Measurements from ENCODE around the gene SNAPC1. TPM values are rescaled to one million over a fixed set of nuclear protein-coding genes. Genes with fewer than 3 reads are reported as not detected.

SNAPC1 gene
- total and polyA plus RNA-seq, 2 of the 13 experiments (the other 11 are each of a cell fraction or from before 2014, with no cell fraction given), result 2.6 to 8.5 TPM

GRCh38 chr14:61832783-61833182, 70.6 kb downstream of the SNAPC1 start:
- Histone ChIP-seq H3K4me3 (replicated peaks in 1 of 3; ENCODE audit: insufficient read depth in 1 of 3, low read depth in 2 of 3, low read length in 3 of 3) (no peak overlapping the region), H3K9me3 (ENCODE audit: low read length) (no peaks in the 10 kb centered on the region), H4K20me1 (ENCODE audit: insufficient read depth, low read length) (no peaks in the 10 kb centered on the region), H3K27me3 (ENCODE audit: control insufficient read depth in 1 of 2, insufficient read depth in 2 of 2, low read length in 2 of 2) (0 out of 5 replicates have a peak, but pooled peaks cover 0 to 3% of the 10 kb centered on the region in 2 experiments), H3K4me2 (ENCODE audit: low read depth, low read length) (no peak overlapping the region), H2AFZ (ENCODE audit: low read length) (no peak overlapping the region), H3K79me2 (ENCODE audit: insufficient read depth, low read length) (no peaks in the 10 kb centered on the region), H3K36me3 (replicated peaks in 1 of 2; ENCODE audit: control insufficient read depth in 1 of 2, insufficient read depth in 2 of 2, low read length in 2 of 2) (no peaks in the 10 kb centered on the region), H3K27ac (ENCODE audit: extremely low read length, insufficient read depth, low read length) (no peak overlapping the region), H3K9ac (ENCODE audit: insufficient read depth, low read depth, low read length) (no peak overlapping the region), H3K4me1 (ENCODE audit: insufficient read depth, low read length) (no peaks in the 10 kb centered on the region)
- 34% methylated on average over 3 of the region's 3 CpGs for WGBS (ENCODE audit: low lambda C conversion rate)
- POLR2A ChIA-PET, result no interaction called here
- CTCF ChIA-PET (ENCODE audit: low intra/inter-chr PET ratio, low total read pairs), result no interaction called here
- no TSS peak for BruUV-seq (replicated peaks)
- FAIRE-seq, result no peak
- no peak for ATAC-seq
- no peak for DNase-seq (ENCODE audit: low spot score)
- in situ Hi-C loops (cut with HindIII; ENCODE audit: extremely low pct_ligation_motif_present, low pct_unique_long_range_greater_than_20kb) (loop anchor here (25.0 kb wide), 1 partner anchor 545 kb away; the partner anchor contains the start of gene TMEM30B), intact Hi-C loops (cut with micrococcal nuclease; ENCODE audit: unreplicated experiment) (loop anchor here (10.0 kb wide), 1 partner anchor 298 kb away; no protein-coding TSS in a partner anchor)
- TF ChIP-seq PREB (CRISPR knock-in tag; IDR thresholded peaks at IDR 0.05), result no peak
- no peak for TF ChIP-seq CHD2 (IDR thresholded peaks at IDR 0.05; ENCODE audit: low read depth, low read length)
- no peak for TF ChIP-seq HNF1A (IDR thresholded peaks at IDR 0.05; ENCODE audit: low read depth)
- TF ChIP-seq HNF1A (CRISPR knock-in tag; IDR thresholded peaks at IDR 0.05; ENCODE audit: borderline replicate concordance), result no peak
- TF ChIP-seq MAF1 (CRISPR knock-in tag; IDR thresholded peaks at IDR 0.05; ENCODE audit: borderline replicate concordance), result no peak
- no peak for TF ChIP-seq ZNF747 (CRISPR knock-in tag; IDR thresholded peaks at IDR 0.05; ENCODE audit: borderline replicate concordance)
- no peak for TF ChIP-seq ZNF720 (CRISPR knock-in tag; IDR thresholded peaks at IDR 0.05)
- no peak for TF ChIP-seq FOXA1 (IDR thresholded peaks at IDR 0.05)
- TF ChIP-seq FOXA1 (CRISPR knock-in tag; IDR thresholded peaks at IDR 0.05), result no peak
- no peak for TF ChIP-seq FUBP1 (CRISPR knock-in tag; IDR thresholded peaks at IDR 0.05; ENCODE audit: borderline replicate concordance)
- no peak for TF ChIP-seq SATB2 (CRISPR knock-in tag; IDR thresholded peaks at IDR 0.05)
- no peak for TF ChIP-seq STAT6 (CRISPR knock-in tag; IDR thresholded peaks at IDR 0.05; ENCODE audit: borderline replicate concordance)
- no peak for TF ChIP-seq ZNF292 (CRISPR knock-in tag; IDR thresholded peaks at IDR 0.05; ENCODE audit: borderline replicate concordance, low read depth)
- no peak for TF ChIP-seq ZNF160 (CRISPR knock-in tag; IDR thresholded peaks at IDR 0.05)
- TF ChIP-seq PITX1 (CRISPR knock-in tag; IDR thresholded peaks at IDR 0.05), result no peak
- TF ChIP-seq HDAC1 (CRISPR knock-in tag; IDR thresholded peaks at IDR 0.05), result no peak
